ENCODE data around the gene EXOC4.

DNA sequence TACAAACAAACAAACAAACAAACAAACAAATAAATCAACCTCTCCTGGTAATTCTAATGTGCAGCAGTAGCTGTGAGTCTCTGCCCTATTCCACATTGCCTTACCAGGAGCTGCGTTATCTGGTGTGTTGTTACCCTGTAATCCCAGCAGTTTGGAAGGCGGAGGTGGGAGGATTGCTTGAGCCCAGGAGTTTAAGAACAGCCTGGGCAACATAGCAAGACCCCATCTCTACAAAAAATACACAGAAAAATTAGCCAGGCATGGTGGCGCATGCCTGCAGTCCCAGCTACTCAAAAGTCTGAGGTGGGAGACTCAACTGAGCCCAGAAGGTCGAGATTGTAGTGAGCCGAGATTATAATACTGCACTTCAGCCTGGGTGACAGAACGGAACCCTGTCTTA, 192.7 kb downstream of the EXOC4 start:
- TF ChIP-seq POLR2A (IDR thresholded peaks at IDR 0.05; ENCODE audit: low read length) (no peak), GATA1 (IDR thresholded peaks at IDR 0.05; ENCODE audit: low read depth, low read length) (no peak)

Measured in erythroblast (primary cell).